Right ventricle myocardium superior (tissue), 1 donor: ENCODE results near the gene C1orf146. TPM values are rescaled to one million over a fixed set of nuclear protein-coding genes. Genes with fewer than 3 reads are reported as not detected.
"Not testable (repeated sequence)": the region's sequence is repeated elsewhere in the genome, so short reads cannot be mapped to it uniquely, and the experiment has no call there.

ENCODE experiments used
- ATAC-seq: fragments of 200-7000 bp; cut with Tn5 transposase; one replicate; pipeline ENCODE4 v1.9.1; 2020; ENCODE audit warnings: mild to moderate bottlenecking; ENCODE audit not compliant: poor library complexity
- DNase-seq: peaks from one replicate; pipeline ENCODE4 v3.0.0-alpha.2; 2020
- intact Hi-C: fragments of 100-400 bp; cut with DNase I; formaldehyde crosslinking; loops from one replicate; pipeline ENCODE4 v1.11.2; 2022
- long read RNA-seq: library from polyadenylated mRNA; unstranded; transcript quantifications from one replicate; pipeline ENCODE4 v2.0.0, GENCODE V29; 2021
- total RNA-seq: library from RNA; stranded (reverse); fragmentation: NEBNext Ultra II Directional; extraction: Animal tissue kit (Norgen Biotek cat#: 25700); gene quantifications from one replicate; pipeline ENCODE4 v1.2.1, GENCODE V29; 2021
- donor health status: DM: no; HTN: yes; CAD: no; lungs with severe emphysema.

C1orf146 gene
- not detected for total RNA-seq
- long read RNA-seq = 0 reads

GRCh38 chr1:92217721-92218120, at the start of gene C1orf146:
Gene C1orf146, plus strand, starts transcription at chr1:92217915. Its CDS starts 13,506 bp downstream, at chr1:92231421.
- DNase-seq (no peak), ATAC-seq (no peak)
- intact Hi-C loops = no loop called here

GRCh38 chr1:92168657-92169056, 49.1 kb upstream of the C1orf146 start:
- intact Hi-C loops = no loop called here
- DNase-seq = no peak
- ATAC-seq = no peak

- ATAC-seq = no peak
- intact Hi-C loops = no loop called here
Measured at GRCh38 chr1:92169214-92170005, 48.3 kb upstream of the C1orf146 start.

GRCh38 chr1:92184632-92185031, 33.1 kb upstream of the C1orf146 start:
- DNase-seq = no peak
- ATAC-seq = no peak
- intact Hi-C loops = no loop called here

More at GRCh38 chr1:92169214-92170005, 48.3 kb upstream of the C1orf146 start:
- DNase-seq = no peak

GRCh38 chr1:92186081-92186480, 31.6 kb upstream of the C1orf146 start:
- ATAC-seq = no peak
- intact Hi-C loops = no loop called here
- no peak for DNase-seq

GRCh38 chr1:92188436-92189255, 29.1 kb upstream of the C1orf146 start:
- DNase-seq = no peak

GRCh38 chr1:92191726-92192125, 26.0 kb upstream of the C1orf146 start:
- intact Hi-C loops = no loop called here
- DNase-seq (no peak), ATAC-seq (no peak)

More at GRCh38 chr1:92188436-92189255, 29.1 kb upstream of the C1orf146 start:
- intact Hi-C loops = no loop called here
- no peak for ATAC-seq

- intact Hi-C loops = no loop called here
- ATAC-seq = no peak
- no peak for DNase-seq
Measured at GRCh38 chr1:92192246-92192645, 25.5 kb upstream of the C1orf146 start.

GRCh38 chr1:92194511-92194910, 23.2 kb upstream of the C1orf146 start:
- intact Hi-C loops = no loop called here
- DNase-seq (no peak), ATAC-seq (no peak)

- DNase-seq (no peak), ATAC-seq (no peak)
- intact Hi-C loops = no loop called here
Measured at GRCh38 chr1:92201973-92202372, 15.7 kb upstream of the C1orf146 start.

- ATAC-seq = no peak
- intact Hi-C loops = no loop called here
- no peak for DNase-seq
Measured at GRCh38 chr1:92203105-92203504, 14.6 kb upstream of the C1orf146 start.

GRCh38 chr1:92210701-92211100, 7.0 kb upstream of the C1orf146 start:
- DNase-seq (no peak), ATAC-seq (no peak)
- intact Hi-C loops = no loop called here

GRCh38 chr1:92211166-92211565, 6.5 kb upstream of the C1orf146 start:
- no peak for ATAC-seq
- DNase-seq = no peak
- intact Hi-C loops = no loop called here

- intact Hi-C loops = no loop called here
- no peak for ATAC-seq
Measured at GRCh38 chr1:92218559-92218958, 844 bp downstream of the C1orf146 start.

GRCh38 chr1:92219028-92219427, 1.3 kb downstream of the C1orf146 start:
- ATAC-seq (no peak), DNase-seq (no peak)
- intact Hi-C loops = no loop called here

More at GRCh38 chr1:92218559-92218958, 844 bp downstream of the C1orf146 start:
- DNase-seq = no peak

GRCh38 chr1:92228401-92228800, 10.7 kb downstream of the C1orf146 start:
- intact Hi-C loops = no loop called here
- ATAC-seq (no peak), DNase-seq (no peak)

- intact Hi-C loops = no loop called here
- DNase-seq (no peak), ATAC-seq (no peak)
Measured at GRCh38 chr1:92230736-92231135, 13.0 kb downstream of the C1orf146 start.

- DNase-seq = no peak
- no peak for ATAC-seq
- intact Hi-C loops = no loop called here
Measured at GRCh38 chr1:92240034-92240433, 22.3 kb downstream of the C1orf146 start.

GRCh38 chr1:92244376-92244775, 26.7 kb downstream of the C1orf146 start:
- DNase-seq (no peak), ATAC-seq (no peak)
- intact Hi-C loops = no loop called here

GRCh38 chr1:92254714-92255113, 37.0 kb downstream of the C1orf146 start:
- ATAC-seq, intact Hi-C loops, DNase-seq: not testable (repeated sequence)
